ENCODE results near the gene IL7R.

DNA sequence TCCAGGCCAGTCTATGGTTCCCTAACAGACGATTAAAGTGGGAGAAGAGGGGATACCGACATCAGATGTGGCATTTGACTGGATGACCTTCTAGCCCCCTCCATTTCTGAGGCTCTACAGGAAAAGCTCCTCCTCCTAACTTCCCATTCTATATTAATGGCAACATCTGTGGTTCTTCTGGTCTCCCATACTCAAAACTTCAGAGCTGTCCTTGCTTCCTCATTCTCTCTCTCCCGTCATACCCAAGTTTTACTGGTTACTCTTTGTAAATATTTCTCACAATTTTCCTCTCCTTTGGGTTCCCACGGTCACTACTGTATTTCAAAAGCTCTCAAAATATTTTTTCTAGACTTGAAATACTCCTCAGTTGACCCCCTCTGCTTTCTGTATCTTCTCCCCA is 36.0 kb upstream of the IL7R start:
- TF ChIP-seq, protein P1, sequence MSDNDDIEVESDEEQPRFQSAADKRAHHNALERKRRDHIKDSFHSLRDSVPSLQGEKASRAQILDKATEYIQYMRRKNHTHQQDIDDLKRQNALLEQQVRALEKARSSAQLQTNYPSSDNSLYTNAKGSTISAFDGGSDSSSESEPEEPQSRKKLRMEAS (IDR thresholded peaks at IDR 0.05; ENCODE audit: insufficient read depth, insufficient read length), result no peak
- TF ChIP-seq POLR2A (IDR thresholded peaks at IDR 0.05; ENCODE audit: low read depth, low read length), result no peak
- TF ChIP-seq, protein P2, sequence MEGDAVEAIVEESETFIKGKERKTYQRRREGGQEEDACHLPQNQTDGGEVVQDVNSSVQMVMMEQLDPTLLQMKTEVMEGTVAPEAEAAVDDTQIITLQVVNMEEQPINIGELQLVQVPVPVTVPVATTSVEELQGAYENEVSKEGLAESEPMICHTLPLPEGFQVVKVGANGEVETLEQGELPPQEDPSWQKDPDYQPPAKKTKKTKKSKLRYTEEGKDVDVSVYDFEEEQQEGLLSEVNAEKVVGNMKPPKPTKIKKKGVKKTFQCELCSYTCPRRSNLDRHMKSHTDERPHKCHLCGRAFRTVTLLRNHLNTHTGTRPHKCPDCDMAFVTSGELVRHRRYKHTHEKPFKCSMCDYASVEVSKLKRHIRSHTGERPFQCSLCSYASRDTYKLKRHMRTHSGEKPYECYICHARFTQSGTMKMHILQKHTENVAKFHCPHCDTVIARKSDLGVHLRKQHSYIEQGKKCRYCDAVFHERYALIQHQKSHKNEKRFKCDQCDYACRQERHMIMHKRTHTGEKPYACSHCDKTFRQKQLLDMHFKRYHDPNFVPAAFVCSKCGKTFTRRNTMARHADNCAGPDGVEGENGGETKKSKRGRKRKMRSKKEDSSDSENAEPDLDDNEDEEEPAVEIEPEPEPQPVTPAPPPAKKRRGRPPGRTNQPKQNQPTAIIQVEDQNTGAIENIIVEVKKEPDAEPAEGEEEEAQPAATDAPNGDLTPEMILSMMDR (IDR thresholded peaks at IDR 0.05; ENCODE audit: extremely low read depth in 1 of 2, insufficient read depth in 1 of 2, low read depth in 1 of 2, low read length in 2 of 2), result no peak

Measured in endothelial cell of umbilical vein (primary cell).